HG02885 (cell line): ENCODE results near the gene ISLR2.

ENCODE experiments used
- ATAC-seq: cut with Tn5 transposase; IDR thresholded peaks from one replicate; pipeline ENCODE4 v1.9.1; 2021; ENCODE audit warnings: mild to moderate bottlenecking; ENCODE audit not compliant: unreplicated experiment, poor library complexity

The ISLR2 gene

DNA sequence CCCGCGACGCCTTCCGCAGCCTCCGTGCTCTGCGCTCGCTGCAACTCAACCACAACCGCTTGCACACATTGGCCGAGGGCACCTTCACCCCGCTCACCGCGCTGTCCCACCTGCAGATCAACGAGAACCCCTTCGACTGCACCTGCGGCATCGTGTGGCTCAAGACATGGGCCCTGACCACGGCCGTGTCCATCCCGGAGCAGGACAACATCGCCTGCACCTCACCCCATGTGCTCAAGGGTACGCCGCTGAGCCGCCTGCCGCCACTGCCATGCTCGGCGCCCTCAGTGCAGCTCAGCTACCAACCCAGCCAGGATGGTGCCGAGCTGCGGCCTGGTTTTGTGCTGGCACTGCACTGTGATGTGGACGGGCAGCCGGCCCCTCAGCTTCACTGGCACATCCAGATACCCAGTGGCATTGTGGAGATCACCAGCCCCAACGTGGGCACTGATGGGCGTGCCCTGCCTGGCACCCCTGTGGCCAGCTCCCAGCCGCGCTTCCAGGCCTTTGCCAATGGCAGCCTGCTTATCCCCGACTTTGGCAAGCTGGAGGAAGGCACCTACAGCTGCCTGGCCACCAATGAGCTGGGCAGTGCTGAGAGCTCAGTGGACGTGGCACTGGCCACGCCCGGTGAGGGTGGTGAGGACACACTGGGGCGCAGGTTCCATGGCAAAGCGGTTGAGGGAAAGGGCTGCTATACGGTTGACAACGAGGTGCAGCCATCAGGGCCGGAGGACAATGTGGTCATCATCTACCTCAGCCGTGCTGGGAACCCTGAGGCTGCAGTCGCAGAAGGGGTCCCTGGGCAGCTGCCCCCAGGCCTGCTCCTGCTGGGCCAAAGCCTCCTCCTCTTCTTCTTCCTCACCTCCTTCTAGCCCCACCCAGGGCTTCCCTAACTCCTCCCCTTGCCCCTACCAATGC lies 45.1 kb downstream of the ISLR2 start:
- ATAC-seq: no peak

- ATAC-seq: no peak
These were observed 46.2 kb downstream of the ISLR2 start for GRCh38 chr15:74176262-74177214.

- ATAC-seq: no peak
These were observed 48.1 kb downstream of the ISLR2 start for GRCh38 chr15:74178326-74179100.

DNA sequence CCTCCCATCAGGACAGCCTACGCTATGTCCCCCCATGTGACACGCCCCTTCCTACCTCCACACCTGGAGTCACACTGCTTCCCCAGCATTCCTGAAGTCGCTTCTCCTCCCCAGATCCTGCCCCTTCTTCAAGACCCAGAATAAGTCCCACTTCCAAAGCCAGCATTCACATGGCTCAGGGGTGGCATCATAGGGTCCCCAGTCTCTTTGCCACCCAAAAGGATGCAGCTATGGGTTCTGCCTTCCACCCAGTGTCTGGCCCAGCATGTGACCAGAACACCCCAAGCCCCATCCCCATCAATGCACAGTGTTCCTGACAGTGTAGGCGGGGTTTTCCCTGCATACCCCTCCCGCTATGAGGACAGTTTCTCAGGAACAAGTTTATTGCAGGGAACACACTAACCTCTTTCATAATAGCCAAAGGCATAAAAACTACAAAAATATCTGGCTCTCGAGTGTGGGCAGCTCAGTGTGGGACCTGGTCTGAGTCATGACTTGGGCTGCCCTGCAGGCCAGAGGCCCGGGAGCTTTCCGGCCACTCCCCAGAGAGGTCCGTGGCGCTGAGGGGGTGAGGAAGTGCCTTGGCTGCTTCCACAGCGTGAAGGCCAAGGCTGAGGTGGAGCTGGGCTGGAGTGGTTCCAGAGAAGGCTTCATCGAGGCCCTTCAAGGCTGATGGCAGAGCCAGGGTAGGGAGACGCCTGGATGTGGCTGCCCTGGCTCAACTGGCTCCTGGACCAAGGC lies 48.9 kb downstream of the ISLR2 start:
- ATAC-seq: no peak

GRCh38 chr15:74179983-74180880 lies 49.8 kb downstream of the ISLR2 start:
- ATAC-seq: no peak

DNA sequence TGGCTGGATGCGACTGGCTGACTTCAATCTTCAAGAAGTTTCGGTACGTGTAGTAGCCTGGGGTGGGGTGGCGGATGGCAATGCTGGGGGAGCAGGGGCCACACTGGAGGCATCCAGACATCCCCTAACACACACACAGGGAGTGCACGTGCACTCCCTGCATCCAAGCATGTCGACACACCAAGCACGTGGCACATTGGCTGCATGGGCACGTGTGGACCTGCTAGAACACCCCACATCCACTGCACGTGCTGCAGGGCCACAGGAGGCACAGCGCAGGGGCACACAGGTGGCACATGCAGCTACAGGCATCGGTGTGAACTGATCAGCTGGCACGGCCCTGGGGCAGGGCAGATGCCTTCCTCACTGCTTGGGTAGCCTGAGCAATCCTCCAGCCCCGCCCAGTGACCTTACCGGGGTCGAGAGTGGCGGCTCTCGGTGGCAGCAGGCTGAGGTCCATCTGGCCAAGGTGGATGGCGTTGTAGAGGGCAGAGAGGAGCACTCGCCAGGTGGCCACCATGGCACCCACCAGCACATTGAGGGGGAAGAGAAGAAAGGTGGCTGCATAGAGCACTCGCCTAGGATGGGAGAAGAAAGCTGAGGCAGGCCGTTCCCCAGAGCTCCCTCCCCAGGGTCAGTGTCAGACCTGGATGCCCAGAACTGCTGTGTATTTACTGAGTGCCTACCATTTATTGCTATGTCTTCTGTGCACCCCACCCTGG lies 50.7 kb downstream of the ISLR2 start:
- no peak for ATAC-seq

DNA sequence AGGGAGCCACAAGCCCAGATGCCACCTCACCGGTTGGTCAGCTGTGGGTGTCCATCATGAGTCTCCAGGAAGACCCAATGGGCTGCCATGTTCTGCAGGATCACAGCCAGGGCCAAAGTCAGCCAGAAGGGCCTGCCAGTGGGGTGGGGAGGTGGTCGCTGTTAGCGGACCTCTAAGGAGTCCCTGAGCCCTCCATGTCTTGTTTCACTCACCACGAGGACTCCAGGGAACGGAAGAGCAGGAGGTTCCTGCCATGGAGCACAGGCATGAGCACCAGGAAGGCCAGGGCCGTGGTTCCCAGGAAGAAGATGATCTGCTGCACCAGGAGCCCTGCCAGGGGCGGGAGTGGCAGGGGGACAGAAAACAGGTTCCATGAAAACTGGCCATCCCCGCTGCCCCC lies 51.7 kb downstream of the ISLR2 start:
- ATAC-seq: no peak

DNA sequence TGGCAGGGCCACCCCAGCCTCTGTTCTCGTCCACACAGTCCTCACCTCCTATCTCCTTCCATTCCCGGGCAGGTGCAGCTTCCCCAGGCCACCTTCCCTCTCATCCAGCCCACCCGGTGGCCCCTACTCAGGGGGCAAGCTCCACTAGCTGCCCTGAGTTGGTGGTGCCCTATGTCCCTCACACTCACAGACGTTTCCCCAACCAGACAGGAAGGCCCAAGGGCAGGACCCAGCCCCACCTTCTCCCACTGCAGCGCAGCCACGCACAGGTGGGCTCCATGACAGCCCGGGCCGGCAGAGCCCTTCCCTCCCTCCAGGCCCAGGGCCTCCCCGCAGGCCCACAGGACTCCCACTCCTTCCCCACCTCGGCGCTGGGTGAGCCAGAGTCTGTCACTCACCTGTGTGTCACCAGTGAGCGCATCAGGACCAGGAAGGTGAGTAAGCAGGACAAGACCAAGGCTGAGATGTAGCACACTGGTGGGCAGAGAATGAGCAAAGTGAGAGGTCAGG lies 54.3 kb downstream of the ISLR2 start:
- no peak for ATAC-seq

GRCh38 chr15:74185710-74186348 lies 55.4 kb downstream of the ISLR2 start:
- no peak for ATAC-seq
